Adrenal gland (tissue), 12 donors: ENCODE data around the gene OS9. TPM values are rescaled to one million over a fixed set of nuclear protein-coding genes. Genes with fewer than 3 reads are reported as not detected.
"Not testable (repeated sequence)": the region's sequence is repeated elsewhere in the genome, so short reads cannot be mapped to it uniquely, and the experiment has no call there.

Source experiments
- DNase-seq, 7 donors: peaks; one replicate each; pipeline ENCODE4 v3.0.0-alpha.2; 2019 to 2020
- H3K27ac ChIP-seq, 5 donors: fragments of 200-600 bp; sonication (generic) in 4 of 5; 1 replicate in 3 of 5; 2 replicates in 2 of 5; pipeline versions ENCODE4 v1.5.1 to v1.8.0; 2016 to 2020; ENCODE audit warnings: mild to moderate bottlenecking in 1 of 5
- H3K27me3 ChIP-seq: fragments of 200-600 bp; 2 replicates; pipeline ENCODE4 v1.8.0; 2021
- H3K36me3 ChIP-seq, 2 donors: fragments of 200-600 bp; replicated peaks in 1 of 2; 1 replicate in 1 of 2; 2 replicates in 1 of 2; pipeline versions ENCODE4 v1.5.1 to v1.8.0; 2018 to 2022
- H3K4me1 ChIP-seq, 2 donors: fragments of 200-600 bp; replicated peaks in 1 of 2; 1 replicate in 1 of 2; 2 replicates in 1 of 2; pipeline versions ENCODE4 v1.5.1 to v1.8.0; 2018 to 2021
- H3K4me3 ChIP-seq, 4 donors: fragments of 200-600 bp; sonication (generic) in 3 of 4; one replicate each; pipeline ENCODE4 v1.5.1; 2016 to 2018
- H3K9me3 ChIP-seq, 3 donors: fragments of 200-600 bp; sonication (generic) in 1 of 3; replicated peaks in 1 of 3; 1 replicate in 2 of 3; 2 replicates in 1 of 3; pipeline versions ENCODE4 v1.5.1 to v1.8.0; 2016 to 2021
- POLR2A ChIP-seq, 2 donors: fragments of 450-650 bp; IDR thresholded peaks; one replicate each; pipeline ENCODE4 v1.6.1; 2017; ENCODE audit warnings: antibody characterized with exemption in 2 of 2, mild to moderate bottlenecking in 2 of 2, moderate library complexity in 1 of 2
- WGBS, 4 donors: extraction: QIAGEN DNeasy Blood & Tissue Kit in 2 of 4; methylation state at CpG; one replicate each; pipeline versions ENCODE4 v1.1.5 to v1.1.7; 2013 to 2017; 5-methylcytosine and 5-hydroxymethylcytosine counted together
- intact Hi-C, 2 donors: fragments of 100-400 bp; cut with DNase I; formaldehyde crosslinking; loops; one replicate each; pipeline versions ENCODE4 v1.14.1 to v1.15.0; 2022 to 2023
- polyA plus RNA-seq, 3 donors: library from polyadenylated mRNA; stranded (reverse); fragments of 200-250 nt in 2 of 3; fragments of 350-450 nt in 1 of 3; fragmentation: Illumina TruSeq in 1 of 3; extraction: RNeasy Lipid Tissue Mini Kit (QIAGEN cat#74804) in 1 of 3; gene quantifications; one replicate each; pipeline ENCODE4 v1.2.3, GENCODE V29; 2013 to 2014
- total RNA-seq, 9 donors: library from RNA; depleted of rRNA in 4 of 9; stranded (reverse); fragments of >200 nt in 4 of 9; fragments of 120-200 nt in 1 of 9; fragmentation: NEBNext Ultra II Directional in 1 of 9; extraction: Animal tissue kit (Norgen Biotek cat#: 25700) in 1 of 9; gene quantifications; one replicate each; pipeline versions ENCODE4 v1.1.0 to v1.2.4, GENCODE V29; 2013 to 2023
- TF ChIP-seq, protein P1 (sequence below), 6 experiments: fragments of 450-650 bp in 4 of 6; fragments of 200-600 bp in 2 of 6; sonication (generic) in 1 of 6; IDR thresholded peaks; 1 replicate in 5 of 6; 2 replicates in 1 of 6; pipeline versions ENCODE4 v1.5.1 to v1.8.0; 2016 to 2021; ENCODE audit warnings: antibody characterized with exemption in 6 of 6, mild to moderate bottlenecking in 2 of 6, moderate library complexity in 1 of 6
- donor health status: healthy with polysubstance abuse.
- donor health status: Bipolar disorder and iron deficiency.
- donor health status: DM: yes; HTN: yes; CAD: no.
- donor health status: DM: no; HTN: no; CAD: no.
- donor health status: DM: no; HTN: no; CAD: no.
- donor health status: DM: yes; HTN: yes; CAD: no.

Gene OS9
- total and polyA plus RNA-seq, 12 donors, result 155 to 428 (median 272) TPM

DNA sequence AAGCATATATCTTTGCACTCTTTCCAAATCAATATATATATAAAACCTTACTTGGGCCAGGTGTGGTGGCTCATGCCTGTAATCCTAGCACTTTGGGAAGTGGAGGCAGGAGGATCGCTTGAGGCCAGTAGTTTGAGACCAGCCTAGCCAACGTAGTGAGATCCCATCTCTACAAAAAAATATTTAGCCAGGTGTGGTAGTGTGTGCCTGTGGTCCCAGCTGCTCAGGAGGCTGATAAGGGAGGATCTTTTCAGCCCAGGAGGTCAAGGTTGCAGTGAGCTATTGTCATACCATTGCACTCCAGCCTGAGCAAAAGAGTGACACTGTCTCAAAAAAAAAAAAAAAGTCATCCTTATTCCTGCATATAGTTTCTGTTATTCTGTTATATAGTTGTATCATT, 14.4 kb downstream of the OS9 start:
- Histone ChIP-seq H3K36me3 (peaks cover 0 to 13% of the 10 kb centered on the region in 2 donors), H3K4me1 (no peaks in the 10 kb centered on the region), H3K4me3 (no peak overlapping the region), H3K27me3 (no peaks in the 10 kb centered on the region), H3K27ac (no peak overlapping the region), H3K9me3 (no peaks in the 10 kb centered on the region)
- DNase-seq, result no peak
- intact Hi-C loops, result no loop called here
- WGBS, 4 donors, result 87 to 94% (median 92%) methylated on average over 2 of the region's 2 CpGs
- TF ChIP-seq, protein P1, sequence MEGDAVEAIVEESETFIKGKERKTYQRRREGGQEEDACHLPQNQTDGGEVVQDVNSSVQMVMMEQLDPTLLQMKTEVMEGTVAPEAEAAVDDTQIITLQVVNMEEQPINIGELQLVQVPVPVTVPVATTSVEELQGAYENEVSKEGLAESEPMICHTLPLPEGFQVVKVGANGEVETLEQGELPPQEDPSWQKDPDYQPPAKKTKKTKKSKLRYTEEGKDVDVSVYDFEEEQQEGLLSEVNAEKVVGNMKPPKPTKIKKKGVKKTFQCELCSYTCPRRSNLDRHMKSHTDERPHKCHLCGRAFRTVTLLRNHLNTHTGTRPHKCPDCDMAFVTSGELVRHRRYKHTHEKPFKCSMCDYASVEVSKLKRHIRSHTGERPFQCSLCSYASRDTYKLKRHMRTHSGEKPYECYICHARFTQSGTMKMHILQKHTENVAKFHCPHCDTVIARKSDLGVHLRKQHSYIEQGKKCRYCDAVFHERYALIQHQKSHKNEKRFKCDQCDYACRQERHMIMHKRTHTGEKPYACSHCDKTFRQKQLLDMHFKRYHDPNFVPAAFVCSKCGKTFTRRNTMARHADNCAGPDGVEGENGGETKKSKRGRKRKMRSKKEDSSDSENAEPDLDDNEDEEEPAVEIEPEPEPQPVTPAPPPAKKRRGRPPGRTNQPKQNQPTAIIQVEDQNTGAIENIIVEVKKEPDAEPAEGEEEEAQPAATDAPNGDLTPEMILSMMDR (IDR thresholded peaks at IDR 0.05), result no peak
- TF ChIP-seq POLR2A (IDR thresholded peaks at IDR 0.05), result no peak

DNA sequence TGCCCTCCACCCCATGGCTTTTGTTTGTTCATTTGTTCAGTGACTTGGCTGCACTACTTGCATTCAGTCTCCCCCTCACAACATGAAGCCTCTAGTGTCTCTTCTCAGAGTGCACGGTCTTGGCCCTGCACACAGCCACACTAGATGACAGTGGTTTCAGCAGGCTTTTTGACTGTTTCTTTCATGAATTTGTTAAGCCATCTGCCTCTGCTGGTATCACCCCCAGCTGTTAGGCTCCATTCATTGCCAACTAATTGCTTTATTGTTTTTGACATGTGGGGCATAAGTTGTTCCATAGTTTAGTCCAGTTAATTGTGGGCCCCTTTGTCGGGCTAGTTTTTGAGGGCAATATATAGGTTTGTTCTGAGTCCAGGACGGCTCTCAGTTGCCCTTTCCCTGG, 18.8 kb downstream of the OS9 start:
- H3K9me3 ChIP-seq, result no peaks in the 10 kb centered on the region
- TF ChIP-seq, protein P1 (IDR thresholded peaks at IDR 0.05), result no peak
- no peak for TF ChIP-seq POLR2A (IDR thresholded peaks at IDR 0.05)
- H3K4me3 ChIP-seq, result no peak overlapping the region
- intact Hi-C loops, result no loop called here
- peaks cover 0 to 37% of the 10 kb centered on the region in 2 donors for H3K36me3 ChIP-seq
- 91 to 94% (median 93%) methylated on average over 3 of the region's 3 CpGs for WGBS, 4 donors
- H3K27me3 ChIP-seq, result no peaks in the 10 kb centered on the region
- DNase-seq, result peak in 1 of 7 donors; percentile 15
- H3K4me1 ChIP-seq, result no peaks in the 10 kb centered on the region
- no peak overlapping the region for H3K27ac ChIP-seq

DNA sequence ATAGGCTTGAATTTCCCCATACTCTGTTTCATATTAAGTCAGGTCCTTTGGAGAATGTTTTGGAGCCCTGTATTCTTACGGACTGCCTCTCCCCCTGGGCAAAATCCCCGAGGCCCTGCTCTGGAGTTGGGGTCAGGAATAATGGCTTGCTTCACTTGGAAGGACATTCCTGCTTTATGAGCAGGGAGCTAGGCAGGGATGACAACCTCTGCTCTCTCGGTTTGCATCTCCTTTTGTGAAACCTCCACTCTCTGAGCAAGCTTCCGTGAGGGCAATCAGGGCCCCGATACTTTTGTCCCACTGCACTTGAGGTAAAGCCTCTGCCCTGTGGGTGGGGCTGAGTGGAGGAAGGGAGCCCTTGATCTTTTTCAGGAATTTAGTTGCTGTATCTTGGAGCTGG, 19.3 kb downstream of the OS9 start:
- Histone ChIP-seq H3K4me3 (no peak overlapping the region), H3K4me1 (no peaks in the 10 kb centered on the region), H3K27ac (no peak overlapping the region), H3K9me3 (no peaks in the 10 kb centered on the region), H3K36me3 (peaks cover 0 to 38% of the 10 kb centered on the region in 2 donors), H3K27me3 (no peaks in the 10 kb centered on the region)
- WGBS, 4 donors, result 86 to 100% (median 91%) methylated on average over 2 to 5 of the region's 5 CpGs
- no peak for TF ChIP-seq POLR2A (IDR thresholded peaks at IDR 0.05)
- TF ChIP-seq, protein P1 (IDR thresholded peaks at IDR 0.05), result no peak
- intact Hi-C loops, result no loop called here
- DNase-seq, result peak in 1 of 7 donors; percentile 25

DNA sequence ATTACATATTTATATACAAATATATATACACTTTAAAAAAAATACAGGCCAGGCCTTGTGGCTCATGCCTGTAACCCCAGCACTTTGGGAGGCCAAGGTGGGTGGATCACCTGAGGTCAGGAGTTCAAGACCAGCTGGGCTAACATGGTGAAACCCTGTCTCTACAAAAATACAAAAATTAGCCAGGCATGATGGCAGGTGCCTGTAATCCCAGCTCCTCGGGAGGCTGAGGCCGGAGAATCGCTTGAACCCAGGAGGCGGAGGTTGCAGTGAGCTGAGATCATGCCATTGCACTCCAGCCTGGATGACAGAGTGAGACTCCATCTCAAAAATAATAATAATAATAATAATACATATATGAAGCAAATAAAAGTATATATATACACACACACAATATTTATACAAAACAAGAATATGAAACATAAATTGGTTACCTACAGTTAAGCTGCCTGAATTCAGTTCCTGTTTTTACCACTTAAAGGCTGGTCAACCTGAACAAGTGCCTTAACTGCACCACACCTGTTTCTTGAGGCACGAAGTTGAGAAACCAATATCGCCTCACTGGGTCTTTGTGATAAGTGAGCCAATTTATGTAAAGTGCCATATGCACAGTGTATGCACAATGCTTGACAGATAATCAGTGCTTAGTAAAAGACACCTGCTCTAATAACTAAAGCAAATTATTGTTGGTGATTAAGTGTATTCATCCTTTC, 21.3 kb downstream of the OS9 start:
- 84 to 95% (median 91%) methylated on average over 6 of the region's 6 CpGs for WGBS, 4 donors
- H3K4me1 ChIP-seq, H3K27ac ChIP-seq, H3K27me3 ChIP-seq, intact Hi-C loops, H3K4me3 ChIP-seq, H3K9me3 ChIP-seq: not testable (repeated sequence)
- peaks cover 0 to 58% of the 10 kb centered on the region in 2 donors for H3K36me3 ChIP-seq
- DNase-seq, result peak in 1 of 7 donors; percentile 18

DNA sequence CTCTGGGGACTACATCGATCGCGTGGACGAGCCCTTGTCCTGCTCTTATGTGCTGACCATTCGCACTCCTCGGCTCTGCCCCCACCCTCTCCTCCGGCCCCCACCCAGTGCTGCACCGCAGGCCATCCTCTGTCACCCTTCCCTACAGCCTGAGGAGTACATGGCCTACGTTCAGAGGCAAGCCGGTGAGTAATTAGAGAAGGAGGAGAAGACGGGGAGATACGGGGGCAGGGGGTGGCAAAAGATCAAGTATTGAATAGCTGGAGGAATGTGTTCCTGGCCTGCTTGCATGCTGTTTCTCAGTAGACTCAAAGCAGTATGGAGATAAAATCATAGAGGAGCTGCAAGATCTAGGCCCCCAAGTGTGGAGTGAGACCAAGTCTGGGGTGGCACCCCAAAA, 21.9 kb downstream of the OS9 start:
- DNase-seq, result peak in 1 of 7 donors; percentile 28
- peaks cover 0 to 64% of the 10 kb centered on the region in 2 donors for H3K36me3 ChIP-seq
- intact Hi-C loops, result no loop called here

More for the DNA sequence above, 21.9 kb downstream of the OS9 start:
- Histone ChIP-seq H3K9me3 (no peaks in the 10 kb centered on the region), H3K27me3 (no peaks in the 10 kb centered on the region), H3K27ac (no peak overlapping the region), H3K4me3 (no peak overlapping the region), H3K4me1 (no peaks in the 10 kb centered on the region)
- TF ChIP-seq, protein P1 (IDR thresholded peaks at IDR 0.05), result no peak
- no peak for TF ChIP-seq POLR2A (IDR thresholded peaks at IDR 0.05)
- WGBS, 4 donors, result 93 to 96% (median 95%) methylated on average over 12 of the region's 12 CpGs
